H9 (cell line): ENCODE measurements around the gene HES3. TPM values are rescaled to one million over a fixed set of nuclear protein-coding genes. Genes with fewer than 3 reads are reported as not detected.

Source experiments
- DNase-seq: peaks from one replicate; pipeline ENCODE4 v3.0.0-alpha.2; 2017
- H2AFZ ChIP-seq: one replicate; pipeline ENCODE4 v1.6.1; 2013; ENCODE audit warnings: mild to moderate bottlenecking, low read length, control low read depth, moderate library complexity
- H2AK5ac ChIP-seq: 2 replicates; pipeline ENCODE4 v1.6.1; 2013; ENCODE audit warnings: low read length, control low read depth, mixed read lengths; ENCODE audit not compliant: insufficient read length
- H2BK120ac ChIP-seq: one replicate; pipeline ENCODE4 v1.6.1; 2013; ENCODE audit warnings: low read depth, mild to moderate bottlenecking, low read length, control low read depth, inconsistent platforms; ENCODE audit not compliant: poor library complexity, severe bottlenecking
- H2BK12ac ChIP-seq: 2 replicates; pipeline ENCODE4 v1.6.1; 2013; ENCODE audit warnings: low read length, control low read depth, mixed read lengths, low read depth; ENCODE audit not compliant: insufficient read length
- H2BK15ac ChIP-seq: 2 replicates; pipeline ENCODE4 v1.6.1; 2013; ENCODE audit warnings: low read depth, low read length, control low read depth
- H2BK20ac ChIP-seq: one replicate; pipeline ENCODE4 v1.6.1; 2013; ENCODE audit warnings: low read depth, mild to moderate bottlenecking, low read length, control low read depth, inconsistent platforms; ENCODE audit not compliant: poor library complexity, severe bottlenecking
- H2BK5ac ChIP-seq: 2 replicates; pipeline ENCODE4 v1.6.1; 2013; ENCODE audit warnings: low read length, control low read depth, mixed read lengths; ENCODE audit not compliant: insufficient read length
- H3K14ac ChIP-seq: 2 replicates; pipeline ENCODE4 v1.6.1; 2013; ENCODE audit warnings: low read length, control low read depth; ENCODE audit not compliant: insufficient read depth
- H3K18ac ChIP-seq: 2 replicates; pipeline ENCODE4 v1.6.1; 2013; ENCODE audit warnings: low read depth, mild to moderate bottlenecking, mixed read lengths, low read length, control low read depth; ENCODE audit not compliant: insufficient read length
- H3K23ac ChIP-seq: 2 replicates; pipeline ENCODE4 v1.6.1; 2013; ENCODE audit warnings: low read length, control low read depth, mixed read lengths, low read depth; ENCODE audit not compliant: insufficient read length
- H3K23me2 ChIP-seq: 2 replicates; pipeline ENCODE4 v1.6.1; 2013; ENCODE audit warnings: low read depth, mild to moderate bottlenecking, mixed read lengths, low read length, control low read depth; ENCODE audit not compliant: insufficient read length, poor library complexity, severe bottlenecking
- H3K27ac ChIP-seq: 2 replicates; pipeline ENCODE4 v1.5.1; 2013; ENCODE audit warnings: low read length, control low read depth, mixed read lengths, low read depth; ENCODE audit not compliant: insufficient read length
- H3K27me3 ChIP-seq: 2 replicates; pipeline ENCODE4 v1.6.1; 2013; ENCODE audit warnings: low read length, control low read depth, inconsistent platforms; ENCODE audit not compliant: insufficient read depth
- H3K4ac ChIP-seq: 2 replicates; pipeline ENCODE4 v1.6.1; 2013; ENCODE audit warnings: low read depth, mild to moderate bottlenecking, control low read depth, inconsistent platforms, low read length, moderate library complexity
- H3K4me1 ChIP-seq: 2 replicates; pipeline ENCODE4 v1.6.1; 2013; ENCODE audit warnings: low read length, control low read depth, inconsistent platforms; ENCODE audit not compliant: insufficient read depth
- H3K4me2 ChIP-seq: 2 replicates; pipeline ENCODE4 v1.6.1; 2013; ENCODE audit warnings: low read length, control low read depth, mixed read lengths; ENCODE audit not compliant: insufficient read length, insufficient read depth
- H3K56ac ChIP-seq: 2 replicates; pipeline ENCODE4 v1.6.1; 2013; ENCODE audit warnings: low read depth, mild to moderate bottlenecking, mixed read lengths, low read length, control low read depth; ENCODE audit not compliant: insufficient read length
- H3K79me1 ChIP-seq: 2 replicates; pipeline ENCODE4 v1.6.1; 2013; ENCODE audit warnings: low read depth, mild to moderate bottlenecking, moderate library complexity, low read length, control low read depth, inconsistent platforms; ENCODE audit not compliant: insufficient read depth, poor library complexity, severe bottlenecking
- H3K79me2 ChIP-seq: 2 replicates; pipeline ENCODE4 v1.6.1; 2013; ENCODE audit warnings: low read length, control low read depth, inconsistent platforms; ENCODE audit not compliant: insufficient read depth
- H3K9ac ChIP-seq: 2 replicates; pipeline ENCODE4 v1.6.1; 2013; ENCODE audit warnings: low read length, control low read depth, mixed read lengths; ENCODE audit not compliant: insufficient read length; ENCODE audit errors: extremely low read depth
- H3K9me3 ChIP-seq: one replicate; pipeline ENCODE4 v1.6.1; 2013; ENCODE audit warnings: low read depth, low read length, inconsistent platforms; ENCODE audit not compliant: control insufficient read depth
- H3T11ph ChIP-seq: one replicate; pipeline ENCODE4 v1.6.1; 2013; ENCODE audit warnings: mild to moderate bottlenecking, low read length, control low read depth, inconsistent platforms
- H4K20me1 ChIP-seq: one replicate; pipeline ENCODE4 v1.6.1; 2013; ENCODE audit not compliant: control insufficient read depth, insufficient read length, insufficient read depth
- H4K5ac ChIP-seq: 2 replicates; pipeline ENCODE4 v1.6.1; 2013; ENCODE audit warnings: low read depth, mild to moderate bottlenecking, mixed read lengths, low read length, control low read depth; ENCODE audit not compliant: insufficient read length
- H4K8ac ChIP-seq: replicated peaks from 2 replicates; pipeline ENCODE4 v1.6.1; 2013; ENCODE audit warnings: low read length, control low read depth, mixed read lengths, low read depth; ENCODE audit not compliant: insufficient read length
- H4K91ac ChIP-seq: 2 replicates; pipeline ENCODE4 v1.6.1; 2013; ENCODE audit warnings: low read depth, mild to moderate bottlenecking, moderate library complexity, mixed read lengths, low read length, control low read depth; ENCODE audit not compliant: insufficient read length
- H3K27ac Mint-ChIP-seq, 3 experiments: 2 replicates in 2 of 3; 3 replicates in 1 of 3; pipeline ENCODE4 v1.8.0; 2020 to 2021; ENCODE audit warnings: mixed read lengths in 3 of 3, mild to moderate bottlenecking in 1 of 3, moderate library complexity in 1 of 3
- H3K27me3 Mint-ChIP-seq: 2 replicates; pipeline ENCODE4 v1.8.0; 2021; ENCODE audit warnings: low read depth, mild to moderate bottlenecking, moderate library complexity, mixed read lengths
- H3K36me3 Mint-ChIP-seq, 3 experiments: 2 replicates in 2 of 3; 3 replicates in 1 of 3; pipeline ENCODE4 v1.8.0; 2020 to 2021; ENCODE audit warnings: low read depth in 3 of 3, mixed read lengths in 3 of 3; ENCODE audit not compliant: insufficient read depth in 1 of 3
- H3K4me1 Mint-ChIP-seq, 2 experiments: 2 replicates each; pipeline ENCODE4 v1.8.0; 2020; ENCODE audit warnings: mixed read lengths in 2 of 2
- H3K4me3 Mint-ChIP-seq, 2 experiments: 2 replicates in 1 of 2; 3 replicates in 1 of 2; pipeline ENCODE4 v1.8.0; 2020 to 2021; ENCODE audit warnings: mild to moderate bottlenecking in 2 of 2, mixed read lengths in 2 of 2, moderate library complexity in 1 of 2
- H3K9me3 Mint-ChIP-seq, 2 experiments: 2 replicates in 1 of 2; 3 replicates in 1 of 2; pipeline ENCODE4 v1.8.0; 2020; ENCODE audit warnings: mild to moderate bottlenecking in 2 of 2, mixed read lengths in 2 of 2, moderate library complexity in 1 of 2
- CTCF ChIP-seq: fragments of 200-600 bp; sonication (generic); conservative IDR thresholded peaks from 3 replicates; pipeline ENCODE4 v1.8.0; 2021; ENCODE audit warnings: antibody characterized with exemption, mild to moderate bottlenecking
- WGBS: extraction: QIAGEN DNeasy Blood & Tissue Kit; methylation state at CpG from one replicate; pipeline ENCODE4 v1.1.7; 2013; ENCODE audit warnings: missing lambda C conversion rate, low lambda C conversion rate, mixed read lengths; ENCODE audit not compliant: insufficient read length; ENCODE audit errors: extremely low coverage; 5-methylcytosine and 5-hydroxymethylcytosine counted together
- total RNA-seq: library from RNA; stranded (reverse); gene quantifications from 2 replicates; pipeline ENCODE4 v1.2.1, GENCODE V29; 2021

HES3 gene
- total RNA-seq, 1 experiment from 2014 or later, result 89.9 TPM

- no peak overlapping the region for H2BK15ac ChIP-seq
- H3K4ac ChIP-seq, result no peak overlapping the region
- H3K18ac ChIP-seq, result no peak overlapping the region
- Mint-ChIP-seq H3K36me3 (peaks cover 0 to 4% (median 0%) of the 10 kb centered on the region in 3 experiments; a peak in 1 of 7 replicates), H3K9me3 (no peaks in the 10 kb centered on the region), H3K4me3 (no peak overlapping the region), H3K4me1 (peaks cover 4 to 6% of the 10 kb centered on the region in 2 experiments), H3K27ac (no peak overlapping the region), H3K27me3 (peaks cover 16% of the 10 kb centered on the region)
- no peak overlapping the region for H3K56ac ChIP-seq
- H2AFZ ChIP-seq, result no peak overlapping the region
- H2BK20ac ChIP-seq, result no peak overlapping the region
- H2BK12ac ChIP-seq, result no peak overlapping the region
- H3K79me1 ChIP-seq, result no peaks in the 10 kb centered on the region
- DNase-seq, result no peak
- H3K4me2 ChIP-seq, result no peak overlapping the region
- H3K9ac ChIP-seq, result no peak overlapping the region
- H3K27me3 ChIP-seq, result no peaks in the 10 kb centered on the region; the same call in 1 of the 2 replicates
- H2BK5ac ChIP-seq, result no peak overlapping the region
- WGBS, result no CpG with 5 or more reads among the region's 15 CpGs
- H4K91ac ChIP-seq, result no peak overlapping the region
- H3K4me1 ChIP-seq, result no peaks in the 10 kb centered on the region
- H4K5ac ChIP-seq, result no peak overlapping the region
- no peak overlapping the region for H2AK5ac ChIP-seq
- no peaks in the 10 kb centered on the region for H4K20me1 ChIP-seq
- no peaks in the 10 kb centered on the region for H3K9me3 ChIP-seq
- H4K8ac ChIP-seq, result no peak overlapping the region
- no peak for TF ChIP-seq CTCF
- no peak overlapping the region for H3K23ac ChIP-seq
- no peak overlapping the region for H2BK120ac ChIP-seq
- H3T11ph ChIP-seq, result no peak overlapping the region
- peaks cover 4% of the 10 kb centered on the region for H3K23me2 ChIP-seq
- H3K14ac ChIP-seq, result no peak overlapping the region
- H3K27ac ChIP-seq, result no peak overlapping the region
- H3K79me2 ChIP-seq, result no peaks in the 10 kb centered on the region
Measured at GRCh38 chr1:6265151-6265550, 21.2 kb downstream of the HES3 start.
